ENCODE results near the gene BICC1. TPM values are rescaled to one million over a fixed set of nuclear protein-coding genes. Genes with fewer than 3 reads are reported as not detected.

The BICC1 gene
- total RNA-seq, 1 experiment from 2014 or later = 0.67 TPM

GRCh38 chr10:58599927-58600553 lies 87.4 kb downstream of the BICC1 start:
- H3K27me3 ChIP-seq (ENCODE audit: control insufficient read depth, insufficient read depth, low read length) = no peaks in the 10 kb centered on the region
- TF ChIP-seq CTCF (IDR thresholded peaks at IDR 0.05) = no peak
- TF ChIP-seq POLR2AphosphoS5 (IDR thresholded peaks at IDR 0.05; ENCODE audit: low read depth, low read length) = no peak
- TF ChIP-seq, protein P1, sequence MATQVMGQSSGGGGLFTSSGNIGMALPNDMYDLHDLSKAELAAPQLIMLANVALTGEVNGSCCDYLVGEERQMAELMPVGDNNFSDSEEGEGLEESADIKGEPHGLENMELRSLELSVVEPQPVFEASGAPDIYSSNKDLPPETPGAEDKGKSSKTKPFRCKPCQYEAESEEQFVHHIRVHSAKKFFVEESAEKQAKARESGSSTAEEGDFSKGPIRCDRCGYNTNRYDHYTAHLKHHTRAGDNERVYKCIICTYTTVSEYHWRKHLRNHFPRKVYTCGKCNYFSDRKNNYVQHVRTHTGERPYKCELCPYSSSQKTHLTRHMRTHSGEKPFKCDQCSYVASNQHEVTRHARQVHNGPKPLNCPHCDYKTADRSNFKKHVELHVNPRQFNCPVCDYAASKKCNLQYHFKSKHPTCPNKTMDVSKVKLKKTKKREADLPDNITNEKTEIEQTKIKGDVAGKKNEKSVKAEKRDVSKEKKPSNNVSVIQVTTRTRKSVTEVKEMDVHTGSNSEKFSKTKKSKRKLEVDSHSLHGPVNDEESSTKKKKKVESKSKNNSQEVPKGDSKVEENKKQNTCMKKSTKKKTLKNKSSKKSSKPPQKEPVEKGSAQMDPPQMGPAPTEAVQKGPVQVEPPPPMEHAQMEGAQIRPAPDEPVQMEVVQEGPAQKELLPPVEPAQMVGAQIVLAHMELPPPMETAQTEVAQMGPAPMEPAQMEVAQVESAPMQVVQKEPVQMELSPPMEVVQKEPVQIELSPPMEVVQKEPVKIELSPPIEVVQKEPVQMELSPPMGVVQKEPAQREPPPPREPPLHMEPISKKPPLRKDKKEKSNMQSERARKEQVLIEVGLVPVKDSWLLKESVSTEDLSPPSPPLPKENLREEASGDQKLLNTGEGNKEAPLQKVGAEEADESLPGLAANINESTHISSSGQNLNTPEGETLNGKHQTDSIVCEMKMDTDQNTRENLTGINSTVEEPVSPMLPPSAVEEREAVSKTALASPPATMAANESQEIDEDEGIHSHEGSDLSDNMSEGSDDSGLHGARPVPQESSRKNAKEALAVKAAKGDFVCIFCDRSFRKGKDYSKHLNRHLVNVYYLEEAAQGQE (IDR thresholded peaks at IDR 0.05; ENCODE audit: insufficient read depth in 1 of 2, low read depth in 2 of 2, low read length in 1 of 2) = no peak
- TF ChIP-seq SIN3A (IDR thresholded peaks at IDR 0.05; ENCODE audit: borderline replicate concordance, insufficient read depth, low read depth, low read length) = no peak
- no peak for TF ChIP-seq TCF7L2 (IDR thresholded peaks at IDR 0.05; ENCODE audit: low read depth, low read length)
- BruUV-seq (replicated peaks) = no TSS peak
- H3K4me1 ChIP-seq (ENCODE audit: control insufficient read depth, insufficient read depth, low read length) = no peaks in the 10 kb centered on the region
- no peak overlapping the region for H3K4me3 ChIP-seq (ENCODE audit: low read depth in 2 of 2, low read length in 2 of 2)
- intact Hi-C loops (cut with micrococcal nuclease; ENCODE audit: unreplicated experiment) = no loop called here
- CTCF ChIA-PET = no interaction called here
- POLR2A ChIA-PET = no interaction called here
- no peaks in the 10 kb centered on the region for H3K36me3 ChIP-seq (ENCODE audit: control insufficient read depth, insufficient read depth, low read length)
- DNase-seq (ENCODE audit: low read depth, low spot score) (no peak), ATAC-seq (no peak)
- no peaks in the 10 kb centered on the region for H3K9me3 ChIP-seq (ENCODE audit: control insufficient read depth, insufficient read depth, low read depth, low read length)
- H3K27ac ChIP-seq (ENCODE audit: low read length) = no peak overlapping the region
- in situ Hi-C loops (cut with HindIII; ENCODE audit: low pct_unique_long_range_greater_than_20kb, low sequenced_read_pairs) = no loop called here

GRCh38 chr10:58608351-58608750 lies 95.7 kb downstream of the BICC1 start:
- in situ Hi-C loops (cut with HindIII; ENCODE audit: low pct_unique_long_range_greater_than_20kb, low sequenced_read_pairs) = no loop called here
- POLR2A ChIA-PET = no interaction called here
- no peak overlapping the region for H3K4me3 ChIP-seq (ENCODE audit: low read depth in 2 of 2, low read length in 2 of 2)
- H3K27me3 ChIP-seq (ENCODE audit: control insufficient read depth, insufficient read depth, low read length) = no peaks in the 10 kb centered on the region
- CTCF ChIA-PET = no interaction called here
- H3K27ac ChIP-seq (ENCODE audit: low read length) = no peak overlapping the region
- no peaks in the 10 kb centered on the region for H3K9me3 ChIP-seq (ENCODE audit: control insufficient read depth, insufficient read depth, low read depth, low read length)
- intact Hi-C loops (cut with micrococcal nuclease; ENCODE audit: unreplicated experiment) = no loop called here
- BruUV-seq (replicated peaks) = no TSS peak
- no peak for ATAC-seq
- H3K36me3 ChIP-seq (ENCODE audit: control insufficient read depth, insufficient read depth, low read length) = no peaks in the 10 kb centered on the region
- no peaks in the 10 kb centered on the region for H3K4me1 ChIP-seq (ENCODE audit: control insufficient read depth, insufficient read depth, low read length)
- TF ChIP-seq, protein P1 (IDR thresholded peaks at IDR 0.05; ENCODE audit: insufficient read depth in 1 of 2, low read depth in 2 of 2, low read length in 1 of 2) = no peak
- TF ChIP-seq CTCF (IDR thresholded peaks at IDR 0.05) (no peak), POLR2AphosphoS5 (IDR thresholded peaks at IDR 0.05; ENCODE audit: low read depth, low read length) (no peak), SIN3A (IDR thresholded peaks at IDR 0.05; ENCODE audit: borderline replicate concordance, insufficient read depth, low read depth, low read length) (no peak), TCF7L2 (IDR thresholded peaks at IDR 0.05; ENCODE audit: low read depth, low read length) (no peak)
- DNase-seq (ENCODE audit: low read depth, low spot score) = no peak
